Measurements from ENCODE around the gene FRS2.

Gene FRS2

GRCh38 chr12:69469854-69470188 lies 367 bp upstream of the FRS2 start:
- H3K4me3 ChIP-seq (ENCODE audit: low read depth, low read length): peak overlapping the region; percentile 95
- DNase-seq (ENCODE audit: low read depth): no peak
- TF ChIP-seq CTCF (IDR thresholded peaks at IDR 0.05; ENCODE audit: low read depth, low read length, missing control alignments): no peak
- in situ Hi-C loops (cut with HindIII; ENCODE audit: low sequenced_read_pairs): no loop called here

GRCh38 chr12:69471076-69471430 lies 865 bp downstream of the FRS2 start:
- in situ Hi-C loops (cut with HindIII; ENCODE audit: low sequenced_read_pairs): no loop called here
- no peak for DNase-seq (ENCODE audit: low read depth)
- no peak for TF ChIP-seq CTCF (IDR thresholded peaks at IDR 0.05; ENCODE audit: low read depth, low read length, missing control alignments)
- peak overlapping the region; percentile 95 for H3K4me3 ChIP-seq (ENCODE audit: low read depth, low read length)

GRCh38 chr12:69471667-69472385 lies 1.6 kb downstream of the FRS2 start:
- in situ Hi-C loops (cut with HindIII; ENCODE audit: low sequenced_read_pairs): no loop called here
- DNase-seq (ENCODE audit: low read depth): no peak
- peak overlapping the region; percentile 95 for H3K4me3 ChIP-seq (ENCODE audit: low read depth, low read length)
- no peak for TF ChIP-seq CTCF (IDR thresholded peaks at IDR 0.05; ENCODE audit: low read depth, low read length, missing control alignments)

- no peak overlapping the region for H3K4me3 ChIP-seq (ENCODE audit: low read depth, low read length)
- no peak for TF ChIP-seq CTCF (IDR thresholded peaks at IDR 0.05; ENCODE audit: low read depth, low read length, missing control alignments)
- DNase-seq (ENCODE audit: low read depth): no peak
- in situ Hi-C loops (cut with HindIII; ENCODE audit: low sequenced_read_pairs): no loop called here
Observed at GRCh38 chr12:69473262-69473661, 3.1 kb downstream of the FRS2 start.

GRCh38 chr12:69474456-69474855 lies 4.3 kb downstream of the FRS2 start:
- in situ Hi-C loops (cut with HindIII; ENCODE audit: low sequenced_read_pairs): no loop called here
- H3K4me3 ChIP-seq (ENCODE audit: low read depth, low read length): no peak overlapping the region
- no peak for DNase-seq (ENCODE audit: low read depth)
- TF ChIP-seq CTCF (IDR thresholded peaks at IDR 0.05; ENCODE audit: low read depth, low read length, missing control alignments): no peak

- H3K4me3 ChIP-seq (ENCODE audit: low read depth, low read length): no peak overlapping the region
- in situ Hi-C loops (cut with HindIII; ENCODE audit: low sequenced_read_pairs): no loop called here
- TF ChIP-seq CTCF (IDR thresholded peaks at IDR 0.05; ENCODE audit: low read depth, low read length, missing control alignments): no peak
- DNase-seq (ENCODE audit: low read depth): no peak
Observed at GRCh38 chr12:69475237-69475975, 5.2 kb downstream of the FRS2 start.

Data from astrocyte of the cerebellum (primary cell).